GM18868 (cell line): ENCODE results near the gene ISCA2.
"Not testable (repeated sequence)": the region's sequence is repeated elsewhere in the genome, so short reads cannot be mapped to it uniquely, and the experiment has no call there.

Experiments
- ATAC-seq: cut with Tn5 transposase; IDR thresholded peaks from one replicate; pipeline ENCODE4 v1.9.1; 2021; ENCODE audit warnings: mild to moderate bottlenecking, moderate library complexity; ENCODE audit not compliant: unreplicated experiment

The ISCA2 gene, protein sequence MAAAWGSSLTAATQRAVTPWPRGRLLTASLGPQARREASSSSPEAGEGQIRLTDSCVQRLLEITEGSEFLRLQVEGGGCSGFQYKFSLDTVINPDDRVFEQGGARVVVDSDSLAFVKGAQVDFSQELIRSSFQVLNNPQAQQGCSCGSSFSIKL

GRCh38 chr14:74493343-74494261 lies at the start of gene ISCA2:
ISCA2 (plus strand) TSS chr14:74493765; CDS start chr14:74493775, 10 bp downstream.
- ATAC-seq = peak; percentile 82

DNA sequence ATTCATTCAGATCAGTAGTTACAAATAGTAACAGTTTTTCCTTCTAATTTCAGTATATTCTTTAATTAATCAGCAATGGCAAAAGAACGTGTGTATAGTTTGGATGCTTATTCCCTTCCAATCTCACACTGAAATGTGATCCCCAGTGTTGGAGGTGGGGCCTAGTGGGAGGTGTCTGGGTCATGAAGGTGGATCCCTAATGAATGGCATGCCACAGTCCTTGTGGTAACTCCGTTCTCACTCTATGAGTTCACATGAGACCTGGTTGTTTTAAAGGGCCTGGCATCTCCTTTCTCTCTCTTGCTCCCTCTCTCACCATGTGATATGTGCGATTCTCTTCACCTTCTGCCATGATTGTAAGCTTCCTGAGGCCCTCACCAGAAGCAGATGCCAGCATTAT lies 48.7 kb upstream of the ISCA2 start:
- no peak for ATAC-seq

DNA sequence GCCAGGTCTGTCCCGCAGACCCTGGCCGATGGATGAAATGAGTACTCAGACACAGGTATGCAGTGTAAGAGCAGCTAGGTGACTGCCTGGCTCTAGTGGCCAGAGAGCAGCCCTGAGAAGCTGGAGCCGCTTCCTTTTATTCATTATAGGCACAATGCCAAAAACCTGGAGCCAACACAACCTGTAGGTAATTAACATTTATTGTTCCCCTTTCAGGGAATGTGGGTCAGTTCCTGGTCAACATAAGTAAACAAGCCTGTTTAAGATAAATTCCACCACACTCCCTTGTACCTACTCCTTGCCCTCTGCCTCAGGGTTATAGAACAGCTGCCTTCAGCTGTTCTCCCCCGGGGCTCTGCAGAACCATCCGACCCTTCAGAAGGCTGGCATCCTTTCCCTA lies 39.2 kb upstream of the ISCA2 start:
- not testable (repeated sequence) for ATAC-seq

- no peak for ATAC-seq
Measured at GRCh38 chr14:74456684-74457564, 36.6 kb upstream of the ISCA2 start.

- ATAC-seq = no peak
Measured at GRCh38 chr14:74457565-74457895, 36.0 kb upstream of the ISCA2 start.

- ATAC-seq = peak; percentile 47
Measured at GRCh38 chr14:74459289-74459946, 34.1 kb upstream of the ISCA2 start.

DNA sequence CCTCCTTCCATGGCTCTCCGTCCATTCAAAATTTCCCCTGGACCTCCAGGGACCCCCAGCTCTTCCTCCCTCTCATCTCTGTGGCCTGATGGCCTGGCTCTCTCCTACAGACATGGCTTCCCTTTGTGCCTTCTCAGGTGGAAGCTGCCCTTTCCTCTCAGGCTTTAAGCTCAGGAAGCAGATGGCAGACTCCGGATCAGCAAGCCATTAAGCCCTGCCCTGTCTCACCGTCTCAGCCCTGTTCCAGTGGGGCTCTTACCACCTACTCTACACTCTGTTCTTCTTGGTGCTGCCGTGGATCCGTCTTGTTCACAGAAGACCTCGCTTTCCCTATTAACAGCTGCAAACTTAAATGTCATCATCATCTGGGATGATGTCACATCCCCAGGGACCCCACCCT lies 33.6 kb upstream of the ISCA2 start:
- no peak for ATAC-seq

DNA sequence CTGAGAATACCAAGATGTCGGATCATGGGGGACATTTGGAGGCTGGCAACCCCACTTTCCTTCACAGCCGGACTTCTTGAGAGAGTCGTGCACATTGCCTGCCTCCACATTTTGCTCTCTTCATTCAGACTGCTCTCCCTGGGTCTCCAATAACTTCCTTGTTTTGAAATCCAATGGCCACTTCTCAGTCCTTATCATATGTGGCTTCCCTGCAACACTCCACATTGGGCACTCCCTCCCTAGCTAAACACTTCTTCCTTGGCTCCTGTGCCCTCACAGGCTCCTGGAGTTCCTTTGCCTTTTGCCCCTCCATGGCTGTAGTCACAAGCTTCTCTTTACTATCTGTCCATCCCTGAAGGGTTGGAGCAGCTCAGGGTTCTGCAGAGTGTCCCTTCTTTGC lies 30.6 kb upstream of the ISCA2 start:
- ATAC-seq = no peak

DNA sequence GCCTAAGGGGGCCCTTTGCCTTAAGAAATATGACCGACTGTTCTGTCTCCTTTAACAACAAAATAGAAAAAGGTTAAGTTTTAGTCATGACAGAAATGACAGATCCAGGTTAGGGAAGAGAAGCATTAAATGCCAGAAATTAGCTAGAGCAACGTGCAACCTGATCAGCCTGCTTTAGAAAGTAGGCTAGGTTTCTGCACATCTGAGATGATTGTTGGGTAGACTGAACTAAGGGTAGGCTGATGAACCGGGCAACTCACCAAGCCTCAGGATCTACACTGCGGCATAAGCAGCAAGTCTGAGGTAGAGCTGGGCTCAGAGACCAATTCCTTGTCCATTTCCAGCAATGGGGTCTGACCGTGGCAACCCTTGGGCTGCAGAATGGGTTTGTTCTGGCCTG lies 29.9 kb upstream of the ISCA2 start:
- no peak for ATAC-seq

DNA sequence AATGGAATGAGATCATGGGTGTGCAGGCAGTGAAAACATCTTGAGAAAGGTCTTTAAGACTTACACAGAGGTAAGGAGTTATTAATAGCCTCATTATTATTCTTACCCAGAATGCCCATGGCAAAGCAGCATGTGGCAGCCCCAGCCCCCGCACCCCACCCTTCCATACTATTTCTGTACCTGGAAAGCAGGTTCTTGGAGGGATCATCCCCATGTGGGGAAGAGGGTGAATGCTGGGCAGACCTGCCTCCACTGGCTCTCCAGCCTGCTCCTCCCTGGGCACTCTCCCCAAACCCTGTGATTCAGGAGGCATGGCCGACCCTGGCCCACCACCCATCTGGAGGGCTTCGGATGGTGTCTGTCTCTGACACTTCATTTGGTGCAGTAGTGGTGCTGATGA lies 28.8 kb upstream of the ISCA2 start:
- no peak for ATAC-seq

DNA sequence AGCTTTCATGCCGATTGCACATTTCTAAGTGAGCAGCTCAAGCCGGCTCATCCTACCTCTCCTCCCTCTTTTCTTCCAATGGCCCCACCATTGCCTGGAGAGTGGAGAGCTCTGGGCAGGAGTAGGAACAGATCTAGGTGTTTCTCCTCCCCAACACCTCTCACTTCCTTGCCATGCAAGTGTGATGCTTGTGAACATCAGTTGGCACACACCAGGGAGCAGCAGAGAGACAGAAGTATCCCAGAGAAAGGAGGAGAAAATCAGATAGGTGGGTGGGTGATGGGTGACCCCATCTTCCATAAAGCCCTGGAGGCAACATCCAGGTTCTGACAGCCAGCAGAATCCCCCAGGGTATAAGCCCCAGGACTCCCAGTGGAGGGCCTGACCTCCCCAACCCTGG lies 28.2 kb upstream of the ISCA2 start:
- no peak for ATAC-seq

DNA sequence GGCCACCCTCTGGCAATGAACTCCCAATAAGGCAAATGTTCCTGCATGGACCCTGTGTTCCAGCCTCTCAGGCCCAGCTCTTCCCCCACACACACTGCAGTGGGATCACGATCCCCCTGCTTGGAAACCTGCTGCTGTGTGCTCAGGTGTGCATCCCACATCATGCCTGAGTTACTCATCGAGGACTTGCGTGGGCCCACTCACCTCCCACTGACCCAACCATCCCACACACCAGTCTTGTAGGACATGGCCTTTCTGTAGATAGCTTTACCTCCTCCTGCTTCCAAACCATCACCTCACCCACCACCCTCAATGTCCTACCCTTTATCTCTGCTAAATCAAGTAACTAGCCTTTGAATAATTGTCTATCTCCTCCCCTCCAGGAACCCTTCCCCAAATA lies 25.1 kb upstream of the ISCA2 start:
- no peak for ATAC-seq

DNA sequence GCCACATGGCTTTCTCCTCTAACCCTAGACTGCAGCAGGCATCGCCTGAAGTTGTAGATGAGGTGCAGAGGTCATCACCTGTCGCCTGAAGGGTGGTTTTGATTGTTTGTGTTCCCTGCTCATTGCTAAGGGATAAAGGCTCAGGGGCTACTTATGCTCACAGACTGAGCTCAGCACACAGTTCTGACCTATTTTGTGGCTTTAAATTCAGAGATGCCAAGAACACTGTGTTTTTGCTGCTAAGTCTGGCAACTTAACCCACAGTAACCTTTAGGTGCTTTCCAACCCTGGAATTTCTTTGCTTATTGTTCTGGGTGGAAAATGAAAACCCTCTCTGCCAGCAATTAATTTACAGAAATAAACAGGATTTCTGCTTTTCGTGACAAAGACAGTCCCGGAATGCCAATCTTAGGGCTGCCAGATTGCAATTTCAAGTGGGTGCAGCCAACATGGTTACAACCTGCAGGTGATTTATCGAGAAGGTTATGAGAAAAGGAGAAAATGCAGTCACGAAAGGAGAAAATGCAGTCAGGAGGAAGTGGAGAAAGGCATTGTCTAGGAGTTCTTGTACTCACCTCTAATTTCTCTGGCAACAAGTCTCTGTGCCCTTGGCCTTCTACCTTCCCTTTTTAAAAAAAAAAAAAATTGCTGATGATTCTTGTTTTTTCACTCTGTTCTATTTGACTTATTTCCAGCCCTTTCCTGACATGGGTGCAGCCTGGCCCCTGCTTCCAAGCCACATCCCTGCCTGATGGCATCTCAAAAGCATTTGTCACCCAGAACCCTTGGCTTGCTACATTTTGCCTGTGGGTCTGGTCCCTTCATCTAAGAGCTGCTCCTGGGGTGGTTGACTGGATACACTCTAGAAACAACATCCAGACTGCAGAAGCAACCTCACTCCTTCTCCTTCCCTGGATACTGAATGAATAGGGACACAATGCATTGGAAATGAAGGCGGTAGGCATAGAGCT lies 23.7 kb upstream of the ISCA2 start:
- ATAC-seq = no peak

GRCh38 chr14:74472601-74473000 lies 21.0 kb upstream of the ISCA2 start:
- no peak for ATAC-seq

DNA sequence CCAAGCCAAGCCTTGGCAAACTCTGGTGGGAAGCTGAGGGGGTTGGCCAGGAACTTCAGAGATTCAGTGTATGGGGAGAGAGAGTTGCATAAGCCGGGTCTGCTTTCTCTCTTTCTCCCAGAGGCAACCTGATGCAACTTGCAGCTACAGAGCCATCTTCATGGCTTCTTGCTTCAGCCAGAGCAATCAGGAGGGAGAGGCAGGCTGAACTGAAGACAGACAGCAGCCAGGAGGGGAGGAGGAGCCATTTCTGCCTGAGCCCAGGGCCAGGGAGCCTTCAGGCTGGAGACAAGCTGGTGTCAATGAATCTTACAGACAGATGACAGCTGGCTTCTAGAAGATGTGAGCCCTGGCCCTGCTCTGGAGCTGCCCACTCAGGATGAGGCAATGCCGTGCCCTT lies 19.2 kb upstream of the ISCA2 start:
- no peak for ATAC-seq

- ATAC-seq = no peak
Measured at GRCh38 chr14:74475678-74476077, 17.9 kb upstream of the ISCA2 start.

DNA sequence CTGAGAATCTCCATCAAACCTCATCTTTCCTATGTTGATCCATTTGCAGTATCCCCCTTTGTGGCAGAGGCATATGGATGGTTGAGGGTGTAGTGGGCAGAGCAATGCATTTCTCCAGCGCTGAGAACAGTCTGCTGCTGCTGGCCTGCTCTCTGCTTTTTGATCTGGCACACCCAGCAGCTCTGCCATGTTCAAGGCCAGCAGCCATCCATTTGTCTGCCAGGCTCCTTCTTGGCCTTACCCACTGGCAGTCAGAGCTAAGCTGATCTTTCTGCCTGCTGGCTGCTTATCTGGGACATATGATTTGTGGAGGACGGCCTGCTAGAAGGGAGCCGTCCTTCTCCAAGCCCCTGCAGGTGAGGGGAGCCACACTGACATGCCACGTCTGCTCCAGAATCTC lies 17.5 kb upstream of the ISCA2 start:
- no peak for ATAC-seq

DNA sequence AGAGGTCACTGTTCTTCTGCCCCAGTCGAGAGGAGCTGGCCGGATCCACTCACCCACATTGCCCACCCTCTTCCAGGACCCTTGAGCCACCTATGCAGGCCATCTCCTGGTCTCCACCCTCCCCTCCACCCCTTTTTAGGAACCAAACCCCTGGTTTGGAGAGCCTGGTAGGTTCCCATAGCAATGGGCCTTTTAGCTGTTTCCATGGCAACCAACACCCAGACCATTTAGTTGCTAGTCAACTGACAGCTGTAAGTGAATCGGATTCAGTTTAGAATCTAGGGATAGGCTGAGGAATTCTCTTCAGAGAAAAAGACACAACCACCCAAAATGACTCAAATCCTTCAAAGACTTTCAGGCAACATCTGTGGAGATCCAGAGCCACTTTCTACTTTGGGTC lies 17.0 kb upstream of the ISCA2 start:
- no peak for ATAC-seq

GRCh38 chr14:74478996-74479635 lies 14.4 kb upstream of the ISCA2 start:
- ATAC-seq = no peak
